ENCODE measurements around the gene SNRPB.
A peak's percentile ranks its signal among the peaks of the same experiment; 100 is the strongest.

SNRPB gene

DNA sequence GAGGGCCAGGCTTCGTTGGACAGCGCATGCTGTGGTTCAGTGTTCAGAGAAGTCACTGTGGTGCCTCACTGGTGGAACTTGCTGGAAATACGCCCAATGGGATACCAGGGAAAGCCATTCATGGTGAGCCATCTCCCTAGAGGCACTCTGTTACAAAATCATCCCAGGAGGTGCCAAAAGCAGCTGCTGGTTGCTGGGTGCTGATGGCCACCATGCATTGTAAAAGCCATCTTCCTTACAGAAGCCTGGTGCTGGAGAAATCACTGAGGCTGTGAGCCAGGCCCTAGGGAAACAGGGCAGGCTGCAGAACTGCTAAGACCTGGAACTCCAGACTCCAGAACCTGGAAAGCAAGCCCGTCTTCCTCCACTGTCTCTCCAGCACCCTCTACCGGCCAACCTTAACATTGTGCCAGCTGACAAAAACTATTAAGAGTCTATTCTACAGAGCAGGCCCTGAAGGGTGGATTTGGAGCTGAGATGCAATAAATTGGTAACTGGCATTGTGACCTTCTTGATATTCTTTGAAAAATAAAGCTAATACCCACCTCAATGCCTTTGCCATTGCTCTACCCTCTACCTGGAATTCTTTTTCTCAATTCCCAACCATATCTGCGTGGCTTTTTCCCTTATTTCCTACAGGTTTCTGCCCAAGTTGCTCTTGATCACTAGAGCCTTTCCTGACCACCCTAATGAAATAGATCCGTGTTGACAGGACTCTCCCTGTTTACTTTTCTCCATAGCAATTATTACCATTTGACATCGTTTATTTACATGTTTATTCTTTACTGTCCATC, 18.5 kb downstream of the SNRPB start:
- peak; percentile 71 for DNase-seq (ENCODE audit: low read depth)
- TF ChIP-seq, protein P1, sequence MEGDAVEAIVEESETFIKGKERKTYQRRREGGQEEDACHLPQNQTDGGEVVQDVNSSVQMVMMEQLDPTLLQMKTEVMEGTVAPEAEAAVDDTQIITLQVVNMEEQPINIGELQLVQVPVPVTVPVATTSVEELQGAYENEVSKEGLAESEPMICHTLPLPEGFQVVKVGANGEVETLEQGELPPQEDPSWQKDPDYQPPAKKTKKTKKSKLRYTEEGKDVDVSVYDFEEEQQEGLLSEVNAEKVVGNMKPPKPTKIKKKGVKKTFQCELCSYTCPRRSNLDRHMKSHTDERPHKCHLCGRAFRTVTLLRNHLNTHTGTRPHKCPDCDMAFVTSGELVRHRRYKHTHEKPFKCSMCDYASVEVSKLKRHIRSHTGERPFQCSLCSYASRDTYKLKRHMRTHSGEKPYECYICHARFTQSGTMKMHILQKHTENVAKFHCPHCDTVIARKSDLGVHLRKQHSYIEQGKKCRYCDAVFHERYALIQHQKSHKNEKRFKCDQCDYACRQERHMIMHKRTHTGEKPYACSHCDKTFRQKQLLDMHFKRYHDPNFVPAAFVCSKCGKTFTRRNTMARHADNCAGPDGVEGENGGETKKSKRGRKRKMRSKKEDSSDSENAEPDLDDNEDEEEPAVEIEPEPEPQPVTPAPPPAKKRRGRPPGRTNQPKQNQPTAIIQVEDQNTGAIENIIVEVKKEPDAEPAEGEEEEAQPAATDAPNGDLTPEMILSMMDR (IDR thresholded peaks at IDR 0.05; ENCODE audit: insufficient read depth, low read depth, low read length, missing control alignments), result peak; percentile 93
- no peak overlapping the region for H3K4me3 ChIP-seq (ENCODE audit: low read depth, low read length)

DNA sequence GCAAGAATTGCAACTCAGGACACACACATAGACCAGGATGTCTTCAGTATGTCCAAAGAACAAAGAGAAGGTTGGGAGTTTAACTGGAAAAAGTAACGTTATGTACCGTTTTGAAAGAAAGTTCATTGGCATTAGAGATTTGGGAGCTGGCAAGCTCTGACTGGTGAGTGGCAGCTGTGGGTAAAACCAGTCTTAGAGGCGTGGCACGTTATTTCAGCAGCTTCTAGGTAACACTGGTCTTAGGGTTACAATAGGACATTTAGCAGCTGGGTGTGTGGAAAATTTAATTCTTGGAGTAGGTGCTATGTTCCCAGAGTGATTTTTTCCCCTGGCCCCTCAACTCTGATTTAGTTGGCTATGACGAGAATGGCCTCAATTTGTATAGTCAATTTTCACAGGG, 19.2 kb downstream of the SNRPB start:
- DNase-seq (ENCODE audit: low read depth), result no peak
- TF ChIP-seq, protein P1 (IDR thresholded peaks at IDR 0.05; ENCODE audit: insufficient read depth, low read depth, low read length, missing control alignments), result no peak
- no peak overlapping the region for H3K4me3 ChIP-seq (ENCODE audit: low read depth, low read length)

DNA sequence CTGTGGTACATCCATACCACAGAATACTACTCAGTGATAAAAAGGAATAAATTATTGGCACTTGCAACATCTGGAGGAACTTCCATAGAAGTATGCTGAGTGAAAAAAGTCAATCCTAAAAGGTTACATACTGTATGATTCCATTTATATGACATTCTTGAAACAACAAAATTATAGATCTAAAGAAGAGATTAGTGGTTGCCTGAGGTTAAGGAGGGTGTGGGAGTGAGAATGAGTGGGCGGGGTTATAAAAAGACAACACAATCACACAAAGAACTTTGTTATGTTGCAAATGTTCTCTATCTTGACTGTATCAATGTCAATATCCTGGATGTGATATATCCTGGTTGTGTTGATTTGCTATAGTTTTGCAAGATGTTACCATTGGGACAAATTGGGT, 21.2 kb downstream of the SNRPB start:
- no peak for DNase-seq (ENCODE audit: low read depth)
- TF ChIP-seq, protein P1 (IDR thresholded peaks at IDR 0.05; ENCODE audit: insufficient read depth, low read depth, low read length, missing control alignments), result no peak

DNA sequence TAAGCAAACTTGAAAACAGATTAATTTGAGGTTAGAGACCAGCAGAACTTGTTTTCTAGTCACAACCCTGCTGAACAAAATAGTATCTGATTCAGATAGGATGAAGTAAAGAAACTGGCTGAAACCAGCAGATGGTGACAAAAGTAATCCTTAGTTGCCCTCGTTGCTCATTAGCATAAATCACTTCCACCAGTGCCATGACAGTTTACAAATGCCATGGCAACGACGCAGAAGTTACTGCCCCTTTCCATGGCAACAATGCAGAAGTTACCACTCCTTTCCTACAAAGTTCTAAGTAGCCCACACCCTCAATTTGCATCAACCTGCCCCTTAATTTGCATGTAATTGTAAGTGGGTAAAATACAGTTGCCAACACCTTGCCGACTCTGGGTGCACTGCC, 23.7 kb downstream of the SNRPB start:
- no peak for DNase-seq (ENCODE audit: low read depth)
- TF ChIP-seq, protein P1 (IDR thresholded peaks at IDR 0.05; ENCODE audit: insufficient read depth, low read depth, low read length, missing control alignments), result no peak
- no peak overlapping the region for H3K4me3 ChIP-seq (ENCODE audit: low read depth, low read length)

More for the DNA sequence above, 21.2 kb downstream of the SNRPB start:
- no peak overlapping the region for H3K4me3 ChIP-seq (ENCODE audit: low read depth, low read length)

DNA sequence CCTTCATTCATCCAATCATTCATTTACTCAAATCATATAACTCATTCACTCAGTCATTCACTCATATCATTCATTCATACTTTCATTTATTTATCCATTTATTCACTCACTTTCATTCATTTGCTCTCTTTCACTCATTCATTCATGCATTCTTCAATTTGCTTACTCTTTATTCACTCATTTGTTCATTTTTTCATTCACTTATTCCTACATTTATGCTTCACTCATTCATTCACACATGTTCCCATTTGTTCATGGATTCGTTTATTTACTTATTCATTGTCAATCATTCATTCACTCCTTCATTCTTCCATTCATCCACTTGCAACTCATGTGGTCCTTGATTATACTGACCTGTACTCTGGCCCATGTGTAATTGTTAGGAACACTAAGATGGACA, 39.4 kb downstream of the SNRPB start:
- TF ChIP-seq, protein P1 (IDR thresholded peaks at IDR 0.05; ENCODE audit: insufficient read depth, low read depth, low read length, missing control alignments), result no peak
- no peak overlapping the region for H3K4me3 ChIP-seq (ENCODE audit: low read depth, low read length)
- DNase-seq (ENCODE audit: low read depth), result no peak

DNA sequence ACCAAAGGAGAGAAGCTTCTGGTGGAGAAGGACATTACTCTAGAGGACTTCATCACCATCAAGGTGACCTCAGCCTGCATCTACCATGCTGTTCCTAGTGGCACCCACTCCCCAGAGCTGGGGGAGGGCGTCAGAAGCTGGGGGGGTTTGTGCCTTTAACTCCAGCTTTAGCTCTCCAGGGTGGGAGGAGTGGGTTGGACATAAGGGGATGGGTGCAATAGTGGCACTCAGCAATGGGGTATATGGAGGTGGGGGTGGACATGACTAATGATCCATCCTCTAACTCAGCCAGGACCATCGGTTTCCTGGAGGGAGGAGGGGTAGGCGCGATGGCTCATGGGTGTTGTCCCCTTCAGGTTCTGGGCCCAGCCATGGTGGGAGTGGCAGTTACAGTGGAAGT, 40.1 kb downstream of the SNRPB start:
- no peak overlapping the region for H3K4me3 ChIP-seq (ENCODE audit: low read depth, low read length)
- DNase-seq (ENCODE audit: low read depth), result no peak
- TF ChIP-seq, protein P1 (IDR thresholded peaks at IDR 0.05; ENCODE audit: insufficient read depth, low read depth, low read length, missing control alignments), result no peak

DNA sequence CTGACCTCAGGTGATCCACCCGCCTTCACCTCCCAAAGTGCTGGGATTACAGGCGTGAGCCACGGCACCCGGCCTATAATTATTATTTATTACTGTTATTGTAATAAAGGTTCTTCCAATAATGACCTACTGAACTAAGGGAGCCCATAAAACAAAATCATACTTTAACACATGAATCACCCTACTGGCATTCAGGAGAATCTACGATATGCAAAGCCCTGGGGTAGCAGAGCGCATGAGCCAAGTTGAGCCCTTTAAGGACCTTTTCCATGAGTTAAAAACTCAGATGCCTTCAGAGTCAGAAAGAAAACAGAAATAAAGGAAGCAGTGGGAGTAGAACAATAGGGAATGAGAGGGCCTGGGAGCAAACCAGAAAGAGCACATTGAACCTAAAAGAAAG, 41.5 kb downstream of the SNRPB start:
- no peak for DNase-seq (ENCODE audit: low read depth)
- no peak overlapping the region for H3K4me3 ChIP-seq (ENCODE audit: low read depth, low read length)
- TF ChIP-seq, protein P1 (IDR thresholded peaks at IDR 0.05; ENCODE audit: insufficient read depth, low read depth, low read length, missing control alignments), result no peak

All from GM12865 (cell line).